ENCODE results near the gene VPS13A.

The VPS13A gene

GRCh38 chr9:77158772-77159513, 18.4 kb upstream of the VPS13A start:
- Histone ChIP-seq H3K4me1 (ENCODE audit: control insufficient read depth, insufficient read depth, low read length) (no peaks in the 10 kb centered on the region), H3K4me3 (ENCODE audit: low read depth, low read length) (no peak overlapping the region), H3K36me3 (ENCODE audit: control insufficient read depth in 2 of 2, insufficient read depth in 1 of 2, low read length in 2 of 2) (no peaks in the 10 kb centered on the region), H3K27ac (ENCODE audit: extremely low read depth, low read depth, low read length) (no peak overlapping the region), H3K9me3 (ENCODE audit: control insufficient read depth, insufficient read depth, low read depth, low read length) (no peaks in the 10 kb centered on the region)
- CTCF ChIA-PET = interaction anchor here (3.5 kb wide), 1 partner anchor 8 kb away, joined by 16 read pairs; no protein-coding TSS in a partner anchor
- POLR2A ChIA-PET = no interaction called here
- TF ChIP-seq ZNF585B (tag by site-specific recombination; IDR thresholded peaks at IDR 0.05) = no peak
- TF ChIP-seq ZBTB7A (tag by site-specific recombination; IDR thresholded peaks at IDR 0.05; ENCODE audit: low read depth) = no peak
- no peak for TF ChIP-seq ZNF248 (tag by site-specific recombination; IDR thresholded peaks at IDR 0.05)
- no peak for TF ChIP-seq ZNF837 (tag by site-specific recombination; IDR thresholded peaks at IDR 0.05)
- no peak for TF ChIP-seq ZNF214 (tag by site-specific recombination; IDR thresholded peaks at IDR 0.05; ENCODE audit: borderline replicate concordance)
- TF ChIP-seq ZNF335 (tag by site-specific recombination; conservative IDR thresholded peaks at IDR 0.05) = no peak
- TF ChIP-seq ZBTB10 (tag by site-specific recombination; IDR thresholded peaks at IDR 0.05) = no peak
- TF ChIP-seq MZF1 (tag by site-specific recombination; IDR thresholded peaks at IDR 0.05; ENCODE audit: borderline replicate concordance) = no peak
- no peak for TF ChIP-seq ZSCAN16 (tag by site-specific recombination; IDR thresholded peaks at IDR 0.05)
- no peak for TF ChIP-seq GLIS1 (tag by site-specific recombination; IDR thresholded peaks at IDR 0.05)
- no peak for TF ChIP-seq ZSCAN4 (tag by site-specific recombination; IDR thresholded peaks at IDR 0.05)
- TF ChIP-seq ZNF184 (tag by site-specific recombination; IDR thresholded peaks at IDR 0.05) = no peak
- no peak for TF ChIP-seq ZNF302 (tag by site-specific recombination; IDR thresholded peaks at IDR 0.05; ENCODE audit: low read depth)
- no peak for TF ChIP-seq ZBTB6 (tag by site-specific recombination; IDR thresholded peaks at IDR 0.05)
- TF ChIP-seq ZNF175 (tag by site-specific recombination; IDR thresholded peaks at IDR 0.05) = no peak
- TF ChIP-seq ZNF404 (tag by site-specific recombination; IDR thresholded peaks at IDR 0.05) = no peak
- no peak for TF ChIP-seq ZSCAN18 (tag by site-specific recombination; IDR thresholded peaks at IDR 0.05)

- H3K36me3 ChIP-seq (ENCODE audit: control insufficient read depth in 2 of 2, insufficient read depth in 1 of 2, low read length in 2 of 2) = no peaks in the 10 kb centered on the region
- no peaks in the 10 kb centered on the region for H3K4me1 ChIP-seq (ENCODE audit: control insufficient read depth, insufficient read depth, low read length)
- ChIA-PET POLR2A (no interaction called here), CTCF (interaction anchor here (1.0 to 1.5 kb wide), 2 partner anchors 12 to 343 kb away, joined by 3 to 5 read pairs; no protein-coding TSS in a partner anchor)
- no peaks in the 10 kb centered on the region for H3K9me3 ChIP-seq (ENCODE audit: control insufficient read depth, insufficient read depth, low read depth, low read length)
- H3K27ac ChIP-seq (ENCODE audit: extremely low read depth, low read depth, low read length) = no peak overlapping the region
- H3K4me3 ChIP-seq (ENCODE audit: low read depth, low read length) = no peak overlapping the region
- TF ChIP-seq ZNF585B (tag by site-specific recombination; IDR thresholded peaks at IDR 0.05) (no peak), MZF1 (tag by site-specific recombination; IDR thresholded peaks at IDR 0.05; ENCODE audit: borderline replicate concordance) (no peak), ZNF488 (tag by site-specific recombination; IDR thresholded peaks at IDR 0.05) (no peak), ZBTB6 (tag by site-specific recombination; IDR thresholded peaks at IDR 0.05) (no peak), ZNF184 (tag by site-specific recombination; IDR thresholded peaks at IDR 0.05) (no peak), ZBTB10 (tag by site-specific recombination; IDR thresholded peaks at IDR 0.05) (no peak), ZNF416 (tag by site-specific recombination; IDR thresholded peaks at IDR 0.05) (no peak), ZNF16 (tag by site-specific recombination; IDR thresholded peaks at IDR 0.05; ENCODE audit: low read depth) (no peak), ZNF791 (tag by site-specific recombination; IDR thresholded peaks at IDR 0.05) (no peak), ZNF366 (tag by site-specific recombination; conservative IDR thresholded peaks at IDR 0.05) (no peak)
Measured at GRCh38 chr9:77161191-77161590, 16.1 kb upstream of the VPS13A start.

Measured in HEK293 (cell line).